Measurements from ENCODE around the gene LHFPL3. TPM values are rescaled to one million over a fixed set of nuclear protein-coding genes. Genes with fewer than 3 reads are reported as not detected.

The LHFPL3 gene
- polyA plus RNA-seq, 2 of the 4 experiments (the other 2 are of a cell fraction), result not detected

GRCh38 chr7:104294291-104294690 is 34.1 kb upstream of the LHFPL3 start:
- TF ChIP-seq NR3C1 (IDR thresholded peaks at IDR 0.05) (no peak), JUN (IDR thresholded peaks at IDR 0.05) (no peak), ATOH8 (CRISPR knock-in tag; IDR thresholded peaks at IDR 0.05; ENCODE audit: low read depth) (no peak), EHF (CRISPR knock-in tag; IDR thresholded peaks at IDR 0.05) (no peak), BCL3 (IDR thresholded peaks at IDR 0.05) (no peak), USF2 (IDR thresholded peaks at IDR 0.05) (no peak), ZFP36 (IDR thresholded peaks at IDR 0.05; ENCODE audit: borderline replicate concordance, partially characterized antibody) (no peak), BHLHE40 (IDR thresholded peaks at IDR 0.05; ENCODE audit: low read depth, low read length) (no peak), RCOR1 (IDR thresholded peaks at IDR 0.05; ENCODE audit: low read depth, low read length) (no peak), RAD21 (conservative IDR thresholded peaks at IDR 0.05 in 1 of 2, IDR thresholded peaks at IDR 0.05 in 1 of 2) (no peak), MAFK (IDR thresholded peaks at IDR 0.05; ENCODE audit: partially characterized antibody) (no peak), HOXB5 (CRISPR knock-in tag; IDR thresholded peaks at IDR 0.05) (no peak), RFX5 (IDR thresholded peaks at IDR 0.05) (no peak), HDAC2 (IDR thresholded peaks at IDR 0.05) (no peak), HOXB13 (CRISPR knock-in tag; IDR thresholded peaks at IDR 0.05; ENCODE audit: low read depth) (no peak)
- TF ChIP-seq, protein P1, sequence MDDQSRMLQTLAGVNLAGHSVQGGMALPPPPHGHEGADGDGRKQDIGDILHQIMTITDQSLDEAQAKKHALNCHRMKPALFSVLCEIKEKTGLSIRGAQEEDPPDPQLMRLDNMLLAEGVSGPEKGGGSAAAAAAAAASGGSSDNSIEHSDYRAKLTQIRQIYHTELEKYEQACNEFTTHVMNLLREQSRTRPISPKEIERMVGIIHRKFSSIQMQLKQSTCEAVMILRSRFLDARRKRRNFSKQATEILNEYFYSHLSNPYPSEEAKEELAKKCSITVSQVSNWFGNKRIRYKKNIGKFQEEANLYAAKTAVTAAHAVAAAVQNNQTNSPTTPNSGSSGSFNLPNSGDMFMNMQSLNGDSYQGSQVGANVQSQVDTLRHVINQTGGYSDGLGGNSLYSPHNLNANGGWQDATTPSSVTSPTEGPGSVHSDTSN (IDR thresholded peaks at IDR 0.05), result no peak
- TF ChIP-seq, protein P2, sequence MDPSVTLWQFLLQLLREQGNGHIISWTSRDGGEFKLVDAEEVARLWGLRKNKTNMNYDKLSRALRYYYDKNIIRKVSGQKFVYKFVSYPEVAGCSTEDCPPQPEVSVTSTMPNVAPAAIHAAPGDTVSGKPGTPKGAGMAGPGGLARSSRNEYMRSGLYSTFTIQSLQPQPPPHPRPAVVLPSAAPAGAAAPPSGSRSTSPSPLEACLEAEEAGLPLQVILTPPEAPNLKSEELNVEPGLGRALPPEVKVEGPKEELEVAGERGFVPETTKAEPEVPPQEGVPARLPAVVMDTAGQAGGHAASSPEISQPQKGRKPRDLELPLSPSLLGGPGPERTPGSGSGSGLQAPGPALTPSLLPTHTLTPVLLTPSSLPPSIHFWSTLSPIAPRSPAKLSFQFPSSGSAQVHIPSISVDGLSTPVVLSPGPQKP (IDR thresholded peaks at IDR 0.05; ENCODE audit: low read depth, low read length), result no peak
- TF ChIP-seq, protein P3, sequence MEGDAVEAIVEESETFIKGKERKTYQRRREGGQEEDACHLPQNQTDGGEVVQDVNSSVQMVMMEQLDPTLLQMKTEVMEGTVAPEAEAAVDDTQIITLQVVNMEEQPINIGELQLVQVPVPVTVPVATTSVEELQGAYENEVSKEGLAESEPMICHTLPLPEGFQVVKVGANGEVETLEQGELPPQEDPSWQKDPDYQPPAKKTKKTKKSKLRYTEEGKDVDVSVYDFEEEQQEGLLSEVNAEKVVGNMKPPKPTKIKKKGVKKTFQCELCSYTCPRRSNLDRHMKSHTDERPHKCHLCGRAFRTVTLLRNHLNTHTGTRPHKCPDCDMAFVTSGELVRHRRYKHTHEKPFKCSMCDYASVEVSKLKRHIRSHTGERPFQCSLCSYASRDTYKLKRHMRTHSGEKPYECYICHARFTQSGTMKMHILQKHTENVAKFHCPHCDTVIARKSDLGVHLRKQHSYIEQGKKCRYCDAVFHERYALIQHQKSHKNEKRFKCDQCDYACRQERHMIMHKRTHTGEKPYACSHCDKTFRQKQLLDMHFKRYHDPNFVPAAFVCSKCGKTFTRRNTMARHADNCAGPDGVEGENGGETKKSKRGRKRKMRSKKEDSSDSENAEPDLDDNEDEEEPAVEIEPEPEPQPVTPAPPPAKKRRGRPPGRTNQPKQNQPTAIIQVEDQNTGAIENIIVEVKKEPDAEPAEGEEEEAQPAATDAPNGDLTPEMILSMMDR (IDR thresholded peaks at IDR 0.05), result no peak
- TF ChIP-seq, protein P4, sequence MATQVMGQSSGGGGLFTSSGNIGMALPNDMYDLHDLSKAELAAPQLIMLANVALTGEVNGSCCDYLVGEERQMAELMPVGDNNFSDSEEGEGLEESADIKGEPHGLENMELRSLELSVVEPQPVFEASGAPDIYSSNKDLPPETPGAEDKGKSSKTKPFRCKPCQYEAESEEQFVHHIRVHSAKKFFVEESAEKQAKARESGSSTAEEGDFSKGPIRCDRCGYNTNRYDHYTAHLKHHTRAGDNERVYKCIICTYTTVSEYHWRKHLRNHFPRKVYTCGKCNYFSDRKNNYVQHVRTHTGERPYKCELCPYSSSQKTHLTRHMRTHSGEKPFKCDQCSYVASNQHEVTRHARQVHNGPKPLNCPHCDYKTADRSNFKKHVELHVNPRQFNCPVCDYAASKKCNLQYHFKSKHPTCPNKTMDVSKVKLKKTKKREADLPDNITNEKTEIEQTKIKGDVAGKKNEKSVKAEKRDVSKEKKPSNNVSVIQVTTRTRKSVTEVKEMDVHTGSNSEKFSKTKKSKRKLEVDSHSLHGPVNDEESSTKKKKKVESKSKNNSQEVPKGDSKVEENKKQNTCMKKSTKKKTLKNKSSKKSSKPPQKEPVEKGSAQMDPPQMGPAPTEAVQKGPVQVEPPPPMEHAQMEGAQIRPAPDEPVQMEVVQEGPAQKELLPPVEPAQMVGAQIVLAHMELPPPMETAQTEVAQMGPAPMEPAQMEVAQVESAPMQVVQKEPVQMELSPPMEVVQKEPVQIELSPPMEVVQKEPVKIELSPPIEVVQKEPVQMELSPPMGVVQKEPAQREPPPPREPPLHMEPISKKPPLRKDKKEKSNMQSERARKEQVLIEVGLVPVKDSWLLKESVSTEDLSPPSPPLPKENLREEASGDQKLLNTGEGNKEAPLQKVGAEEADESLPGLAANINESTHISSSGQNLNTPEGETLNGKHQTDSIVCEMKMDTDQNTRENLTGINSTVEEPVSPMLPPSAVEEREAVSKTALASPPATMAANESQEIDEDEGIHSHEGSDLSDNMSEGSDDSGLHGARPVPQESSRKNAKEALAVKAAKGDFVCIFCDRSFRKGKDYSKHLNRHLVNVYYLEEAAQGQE (IDR thresholded peaks at IDR 0.05), result no peak
- H3K4me2 ChIP-seq, result no peak overlapping the region
- no peaks in the 10 kb centered on the region for H3K9me3 ChIP-seq
- under 1% methylated on average over 3 of the region's 3 CpGs for WGBS (ENCODE audit: missing lambda C conversion rate)
- no peak for FAIRE-seq
- no peak for DNase-seq (ENCODE audit: low read depth in 1 of 2, low spot score in 1 of 2)
- H3K27ac ChIP-seq, result no peak overlapping the region
- ChIA-PET CTCF (no interaction called here), POLR2A (no interaction called here)
- no peak for ATAC-seq
- H3K4me3 ChIP-seq, result no peak overlapping the region
- no peaks in the 10 kb centered on the region for H3K4me1 ChIP-seq
